Measurements from ENCODE around the gene DNAL4. TPM values are rescaled to one million over a fixed set of nuclear protein-coding genes. Genes with fewer than 3 reads are reported as not detected.

Gene DNAL4
- polyA plus RNA-seq, 2 of the 4 experiments (the other 2 are of a cell fraction), result 7.7 to 9.8 TPM

- DNase-seq (ENCODE audit: low read depth in 1 of 2, low spot score in 1 of 2) (peak; percentile 81 to 84), ATAC-seq (peak; percentile 89 to 90), FAIRE-seq (no peak)
- H3K4me2 ChIP-seq, result peak within 1 kb of the TSS; percentile 90
- peak within 1 kb of the TSS; percentile 99 for H3K27ac ChIP-seq
- peak; percentile 89 for TF ChIP-seq PBX3 (IDR thresholded peaks at IDR 0.05)
- no peak for TF ChIP-seq FOSL2 (IDR thresholded peaks at IDR 0.05)
- no peak for TF ChIP-seq FOSL2 (CRISPR knock-in tag; IDR thresholded peaks at IDR 0.05)
- peak in 1 of 2 experiments; percentile 17; a peak in 1 of 4 replicates for TF ChIP-seq CEBPB (IDR thresholded peaks at IDR 0.05)
- peak; percentile 8; the same call in 1 of the 2 replicates for TF ChIP-seq POLR2A (IDR thresholded peaks at IDR 0.05; ENCODE audit: low read length)
- no peak for TF ChIP-seq HOXB13 (CRISPR knock-in tag; IDR thresholded peaks at IDR 0.05; ENCODE audit: low read depth)
- no peak for TF ChIP-seq MAZ (IDR thresholded peaks at IDR 0.05; ENCODE audit: borderline replicate concordance, low read depth, low read length)
- no peak for TF ChIP-seq E2F6 (IDR thresholded peaks at IDR 0.05; ENCODE audit: borderline replicate concordance, low read depth)
- no peak for TF ChIP-seq RARB (CRISPR knock-in tag; IDR thresholded peaks at IDR 0.05)
- peak in 1 of 2 experiments; percentile 30; a peak in 2 of 5 replicates for TF ChIP-seq JUN (IDR thresholded peaks at IDR 0.05)
- TF ChIP-seq ZFP36 (IDR thresholded peaks at IDR 0.05; ENCODE audit: borderline replicate concordance, partially characterized antibody), result no peak
- TF ChIP-seq KDM5A (IDR thresholded peaks at IDR 0.05), result no peak
- TF ChIP-seq ELK1 (IDR thresholded peaks at IDR 0.05; ENCODE audit: low read depth, low read length), result no peak
- peaks cover 22% of the 10 kb centered on the region for H3K4me1 ChIP-seq
- H3K9me3 ChIP-seq, result no peaks in the 10 kb centered on the region
- ChIA-PET POLR2A (interaction anchor here (1.5 kb wide), 1 partner anchor 87 kb away, joined by 3 read pairs; no protein-coding TSS in a partner anchor), CTCF (interaction anchor here (1.4 to 8.1 kb wide), 5 partner anchors 12 to 247 kb away, joined by 3 to 75 read pairs (median 4); no protein-coding TSS in a partner anchor)
- 4% methylated on average over 11 of the region's 68 CpGs for WGBS (ENCODE audit: missing lambda C conversion rate)
- H3K4me3 ChIP-seq, result peak within 1 kb of the TSS; percentile 100
These were observed 37.9 kb downstream of the DNAL4 start, which contains the start of gene SUN2 for GRCh38 chr22:38755911-38756532. Gene SUN2, minus strand, starts transcription at chr22:38755998. Its CDS starts 3,370 bp downstream, at chr22:38752628.

GRCh38 chr22:38755155-38755910, 38.6 kb downstream of the DNAL4 start:
- Histone ChIP-seq H3K4me2 (peak overlapping the region; percentile 90), H3K4me3 (peak overlapping the region; percentile 100), H3K27ac (peak overlapping the region; percentile 99), H3K4me1 (peaks cover 22% of the 10 kb centered on the region), H3K9me3 (no peaks in the 10 kb centered on the region)
- POLR2A ChIA-PET, result interaction anchor here (1.5 kb wide), 1 partner anchor 88 kb away, joined by 3 read pairs; no protein-coding TSS in a partner anchor
- ATAC-seq (peak; percentile 80 to 84), FAIRE-seq (no peak), DNase-seq (ENCODE audit: low read depth in 1 of 2, low spot score in 1 of 2) (peak; percentile 64 to 73)
- 3% methylated on average over 14 of the region's 74 CpGs for WGBS (ENCODE audit: missing lambda C conversion rate)
- TF ChIP-seq POLR2A (IDR thresholded peaks at IDR 0.05; ENCODE audit: low read length), result 0 out of 2 replicates have a peak, but pooled peaks have one; percentile 4
- no peak for TF ChIP-seq TP53 (CRISPR knock-in tag; IDR thresholded peaks at IDR 0.05)
- no peak for TF ChIP-seq HOXA7 (CRISPR knock-in tag; IDR thresholded peaks at IDR 0.05)
- TF ChIP-seq BCL3 (IDR thresholded peaks at IDR 0.05), result 0 out of 3 replicates have a peak, but pooled peaks have one; percentile 32
- no peak for TF ChIP-seq FOSL2 (IDR thresholded peaks at IDR 0.05)
- TF ChIP-seq FOSL2 (CRISPR knock-in tag; IDR thresholded peaks at IDR 0.05), result peak; percentile 84
- TF ChIP-seq JUN (IDR thresholded peaks at IDR 0.05), result 0 out of 5 replicates have a peak, but pooled peaks of 1 of the 2 experiments have one; percentile 48
- CTCF ChIA-PET, result interaction anchor here (0.9 to 8.1 kb wide), 6 partner anchors 12 to 248 kb away, joined by 3 to 75 read pairs (median 4); no protein-coding TSS in a partner anchor
